Thyroid gland (tissue), 4 donors: ENCODE results near the gene ERICH2.

Experiments used
- POLR2A ChIP-seq, 2 donors: fragments of 450-650 bp; IDR thresholded peaks; one replicate each; pipeline ENCODE4 v1.6.1; 2017; ENCODE audit warnings: antibody characterized with exemption in 2 of 2, mild to moderate bottlenecking in 2 of 2, moderate library complexity in 1 of 2
- TF ChIP-seq, protein P1 (sequence below), 6 experiments: fragments of 200-600 bp in 3 of 6; fragments of 450-650 bp in 3 of 6; sonication (generic) in 3 of 6; IDR thresholded peaks; one replicate each; pipeline ENCODE4 v1.5.1; 2016 to 2019; ENCODE audit warnings: antibody characterized with exemption in 6 of 6, mild to moderate bottlenecking in 2 of 6, inconsistent platforms in 1 of 6, moderate library complexity in 1 of 6

DNA sequence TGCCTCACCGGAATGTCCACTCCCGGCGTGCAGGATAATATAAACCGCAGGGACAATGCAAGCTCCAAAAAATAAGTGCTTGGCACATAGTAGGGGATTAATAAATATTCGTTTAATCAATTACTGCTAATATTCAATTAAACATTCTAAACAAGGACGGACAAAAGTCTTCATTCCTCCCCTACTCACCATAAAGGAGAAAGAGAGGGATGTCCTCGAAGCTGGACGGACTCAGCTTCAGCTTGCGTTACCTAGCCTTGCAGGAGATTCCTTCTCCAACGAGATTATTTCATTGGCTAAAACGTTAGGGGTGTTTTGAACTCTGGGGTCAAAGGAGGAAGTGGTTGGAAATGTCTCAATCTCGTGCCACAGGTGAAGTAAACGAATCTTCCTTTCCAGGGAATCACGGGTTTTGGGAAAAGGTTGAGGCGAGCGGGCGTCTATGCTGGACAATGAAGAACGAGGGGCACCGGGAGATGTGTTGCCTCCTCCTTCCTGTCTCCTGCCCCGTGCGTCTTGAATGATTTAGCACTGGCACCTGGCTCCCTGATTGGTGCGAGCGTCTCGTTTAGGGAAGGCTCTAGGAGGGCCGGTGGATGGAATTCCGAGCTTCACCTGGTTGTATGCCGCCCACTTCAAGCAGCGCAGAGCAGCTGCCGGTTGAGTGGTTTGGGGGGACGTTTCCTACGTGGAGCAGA, 44.5 kb downstream of the ERICH2 start:
- TF ChIP-seq, protein P1, sequence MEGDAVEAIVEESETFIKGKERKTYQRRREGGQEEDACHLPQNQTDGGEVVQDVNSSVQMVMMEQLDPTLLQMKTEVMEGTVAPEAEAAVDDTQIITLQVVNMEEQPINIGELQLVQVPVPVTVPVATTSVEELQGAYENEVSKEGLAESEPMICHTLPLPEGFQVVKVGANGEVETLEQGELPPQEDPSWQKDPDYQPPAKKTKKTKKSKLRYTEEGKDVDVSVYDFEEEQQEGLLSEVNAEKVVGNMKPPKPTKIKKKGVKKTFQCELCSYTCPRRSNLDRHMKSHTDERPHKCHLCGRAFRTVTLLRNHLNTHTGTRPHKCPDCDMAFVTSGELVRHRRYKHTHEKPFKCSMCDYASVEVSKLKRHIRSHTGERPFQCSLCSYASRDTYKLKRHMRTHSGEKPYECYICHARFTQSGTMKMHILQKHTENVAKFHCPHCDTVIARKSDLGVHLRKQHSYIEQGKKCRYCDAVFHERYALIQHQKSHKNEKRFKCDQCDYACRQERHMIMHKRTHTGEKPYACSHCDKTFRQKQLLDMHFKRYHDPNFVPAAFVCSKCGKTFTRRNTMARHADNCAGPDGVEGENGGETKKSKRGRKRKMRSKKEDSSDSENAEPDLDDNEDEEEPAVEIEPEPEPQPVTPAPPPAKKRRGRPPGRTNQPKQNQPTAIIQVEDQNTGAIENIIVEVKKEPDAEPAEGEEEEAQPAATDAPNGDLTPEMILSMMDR (IDR thresholded peaks at IDR 0.05) = no peak
- TF ChIP-seq POLR2A (IDR thresholded peaks at IDR 0.05) = no peak
